ENCODE data around the gene PAIP1. TPM values are rescaled to one million over a fixed set of nuclear protein-coding genes. Genes with fewer than 3 reads are reported as not detected.

PAIP1 gene
- total RNA-seq, 1 donor = 123 TPM

DNA sequence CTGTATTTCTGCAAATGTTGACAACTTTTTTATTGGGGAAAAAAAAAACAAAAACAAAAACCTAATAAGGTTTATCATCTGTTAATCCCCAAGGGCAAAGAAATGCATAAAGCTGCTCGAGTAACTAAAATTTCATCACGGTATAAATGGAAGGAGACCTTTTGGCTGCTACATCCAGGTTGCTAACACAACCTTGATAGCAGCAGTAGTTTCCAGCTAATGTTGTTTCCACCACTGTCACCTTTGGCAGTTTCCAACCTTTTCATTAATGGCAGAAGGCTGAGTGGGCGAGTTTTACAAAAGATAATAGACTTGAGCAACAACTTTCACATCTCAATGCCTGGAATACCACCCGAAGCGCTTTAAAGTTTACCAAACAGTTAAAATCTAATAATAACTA is 8.5 kb downstream of the PAIP1 start:
- TF ChIP-seq, protein P1, sequence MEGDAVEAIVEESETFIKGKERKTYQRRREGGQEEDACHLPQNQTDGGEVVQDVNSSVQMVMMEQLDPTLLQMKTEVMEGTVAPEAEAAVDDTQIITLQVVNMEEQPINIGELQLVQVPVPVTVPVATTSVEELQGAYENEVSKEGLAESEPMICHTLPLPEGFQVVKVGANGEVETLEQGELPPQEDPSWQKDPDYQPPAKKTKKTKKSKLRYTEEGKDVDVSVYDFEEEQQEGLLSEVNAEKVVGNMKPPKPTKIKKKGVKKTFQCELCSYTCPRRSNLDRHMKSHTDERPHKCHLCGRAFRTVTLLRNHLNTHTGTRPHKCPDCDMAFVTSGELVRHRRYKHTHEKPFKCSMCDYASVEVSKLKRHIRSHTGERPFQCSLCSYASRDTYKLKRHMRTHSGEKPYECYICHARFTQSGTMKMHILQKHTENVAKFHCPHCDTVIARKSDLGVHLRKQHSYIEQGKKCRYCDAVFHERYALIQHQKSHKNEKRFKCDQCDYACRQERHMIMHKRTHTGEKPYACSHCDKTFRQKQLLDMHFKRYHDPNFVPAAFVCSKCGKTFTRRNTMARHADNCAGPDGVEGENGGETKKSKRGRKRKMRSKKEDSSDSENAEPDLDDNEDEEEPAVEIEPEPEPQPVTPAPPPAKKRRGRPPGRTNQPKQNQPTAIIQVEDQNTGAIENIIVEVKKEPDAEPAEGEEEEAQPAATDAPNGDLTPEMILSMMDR (IDR thresholded peaks at IDR 0.05; ENCODE audit: insufficient read depth, low read depth, low read length) = no peak
- DNase-seq (ENCODE audit: low read depth) = no peak
- no peak overlapping the region for H3K4me3 ChIP-seq (ENCODE audit: low read depth, low read length)

DNA sequence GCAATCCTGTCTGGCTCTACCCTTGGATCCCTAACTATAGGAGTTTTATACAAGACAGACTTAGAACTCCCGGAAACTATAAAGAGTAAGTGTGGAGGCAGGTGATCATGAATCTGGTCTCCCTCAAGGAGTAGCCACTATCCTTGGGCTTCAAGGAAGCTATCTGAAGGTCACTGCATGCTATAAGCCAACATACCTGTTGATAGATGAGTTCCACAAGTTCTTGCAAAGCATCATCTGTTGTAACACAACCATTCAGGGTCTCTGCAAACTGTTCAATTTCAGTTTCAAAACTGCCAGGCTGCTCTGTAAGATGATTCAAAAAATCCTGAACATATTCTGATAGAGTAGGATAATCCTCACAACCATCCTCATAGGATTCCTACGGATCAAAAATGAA is 9.3 kb downstream of the PAIP1 start:
- TF ChIP-seq, protein P1 (IDR thresholded peaks at IDR 0.05; ENCODE audit: insufficient read depth, low read depth, low read length) = no peak
- H3K4me3 ChIP-seq (ENCODE audit: low read depth, low read length) = no peak overlapping the region
- no peak for DNase-seq (ENCODE audit: low read depth)

DNA sequence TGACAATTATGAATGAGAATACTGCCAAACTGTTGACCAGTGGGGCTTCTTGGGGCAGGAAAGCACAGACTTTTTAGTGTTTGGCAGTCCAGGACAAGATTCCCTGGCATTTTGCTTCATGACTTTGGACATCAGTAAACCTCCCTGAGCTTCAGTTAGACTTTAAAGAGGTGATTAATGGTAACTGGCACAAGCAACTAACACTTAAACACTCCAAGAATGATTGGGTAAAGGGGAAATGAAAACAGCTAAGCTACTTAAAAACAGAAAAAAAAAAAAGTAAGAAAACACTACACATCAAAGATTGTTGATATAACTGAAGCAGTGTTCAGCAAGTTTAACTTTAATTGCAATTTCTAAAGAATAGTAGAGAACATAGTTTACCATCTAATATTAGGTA is 13.4 kb downstream of the PAIP1 start:
- no peak for DNase-seq (ENCODE audit: low read depth)
- TF ChIP-seq, protein P1 (IDR thresholded peaks at IDR 0.05; ENCODE audit: insufficient read depth, low read depth, low read length) = no peak

DNA sequence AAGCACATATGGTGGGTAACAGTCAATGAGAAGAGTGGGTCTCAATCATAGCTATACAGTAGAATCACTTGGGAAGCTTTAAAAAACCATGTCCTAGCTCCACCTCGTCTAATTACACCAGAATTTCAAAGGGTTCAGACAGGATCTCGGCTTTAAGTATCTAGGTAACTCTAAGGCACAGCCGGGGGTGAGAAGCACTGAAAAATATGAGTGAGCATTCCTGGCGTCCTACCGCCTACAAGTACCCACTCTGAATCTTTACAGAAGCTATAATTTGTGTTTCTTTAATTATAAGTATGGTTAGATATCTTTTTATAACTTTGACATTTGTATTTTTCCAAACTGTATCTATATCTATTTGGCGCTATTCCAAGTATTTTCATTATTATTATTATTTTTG is 16.1 kb downstream of the PAIP1 start:
- no peak overlapping the region for H3K4me3 ChIP-seq (ENCODE audit: low read depth, low read length)
- TF ChIP-seq, protein P1 (IDR thresholded peaks at IDR 0.05; ENCODE audit: insufficient read depth, low read depth, low read length) = no peak
- DNase-seq (ENCODE audit: low read depth) = no peak

More for the DNA sequence above, 13.4 kb downstream of the PAIP1 start:
- no peak overlapping the region for H3K4me3 ChIP-seq (ENCODE audit: low read depth, low read length)

DNA sequence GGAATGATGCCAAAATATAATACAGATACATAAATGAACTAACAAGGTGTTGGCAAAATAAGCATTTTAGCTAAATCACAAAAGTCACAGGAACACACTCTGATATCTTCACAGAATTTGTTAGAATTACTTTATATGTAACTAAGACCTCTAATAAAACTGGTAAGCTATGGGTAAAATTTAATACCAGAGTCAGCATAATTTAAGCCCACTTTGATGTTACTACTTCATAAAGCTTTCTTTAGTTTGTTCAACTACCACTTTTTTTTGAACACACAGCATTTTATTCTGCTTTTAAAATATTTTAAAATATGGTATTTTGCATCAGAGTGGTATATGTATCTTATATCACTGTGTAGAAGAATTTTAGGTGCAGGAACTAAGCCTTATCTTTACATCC is 19.9 kb downstream of the PAIP1 start:
- no peak for DNase-seq (ENCODE audit: low read depth)
- no peak overlapping the region for H3K4me3 ChIP-seq (ENCODE audit: low read depth, low read length)
- TF ChIP-seq, protein P1 (IDR thresholded peaks at IDR 0.05; ENCODE audit: insufficient read depth, low read depth, low read length) = no peak

DNA sequence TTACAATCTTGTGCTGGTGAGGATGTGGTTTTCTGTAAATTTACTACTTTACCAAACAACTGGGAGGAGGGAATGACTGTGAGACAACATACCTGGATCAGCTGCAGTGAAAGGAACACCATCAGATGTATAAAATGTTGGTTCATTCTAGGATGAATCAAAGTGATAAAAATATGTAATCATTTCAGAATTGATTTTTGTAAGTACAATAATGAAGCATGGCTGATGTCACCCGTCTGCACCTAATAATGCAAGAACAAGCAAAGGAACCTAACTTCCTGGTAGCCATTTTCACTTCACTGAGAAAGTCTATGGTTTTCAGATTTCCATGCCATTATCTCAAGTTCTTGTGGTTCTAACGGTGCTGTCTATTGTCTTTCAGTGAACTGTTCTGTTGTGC is 23.2 kb downstream of the PAIP1 start:
- TF ChIP-seq, protein P1 (IDR thresholded peaks at IDR 0.05; ENCODE audit: insufficient read depth, low read depth, low read length) = no peak
- no peak overlapping the region for H3K4me3 ChIP-seq (ENCODE audit: low read depth, low read length)
- no peak for DNase-seq (ENCODE audit: low read depth)

DNA sequence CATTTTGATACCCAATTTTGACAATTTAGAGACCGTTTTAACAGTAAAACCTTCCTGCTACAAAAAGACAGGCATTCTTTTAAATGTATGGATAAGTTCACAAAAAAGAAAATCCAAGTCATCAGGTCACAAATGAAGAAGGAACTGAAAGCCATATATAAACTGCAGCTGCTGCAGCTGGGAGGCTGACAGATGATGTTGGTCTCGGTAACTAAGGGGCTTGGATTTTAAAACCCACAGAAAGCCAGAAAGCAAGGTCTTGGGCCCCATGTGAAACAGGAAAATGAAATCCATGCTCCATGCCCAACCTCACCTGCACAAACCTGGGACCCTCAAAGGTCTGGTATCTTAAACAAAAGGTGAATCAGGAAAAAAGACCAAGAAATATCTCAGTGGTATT is 26.2 kb downstream of the PAIP1 start:
- DNase-seq (ENCODE audit: low read depth) = no peak
- TF ChIP-seq, protein P1 (IDR thresholded peaks at IDR 0.05; ENCODE audit: insufficient read depth, low read depth, low read length) = no peak
- no peak overlapping the region for H3K4me3 ChIP-seq (ENCODE audit: low read depth, low read length)

Data from fibroblast of villous mesenchyme (primary cell).